Activated T-cell treated with anti-CD3 and anti-CD28 coated beads, Interleukin-2, amount 50 U/mL, for 72 hours (primary cell): Measurements from ENCODE around the gene FBH1. TPM values are rescaled to one million over a fixed set of nuclear protein-coding genes. Genes with fewer than 3 reads are reported as not detected.

Source experiments
- ATAC-seq, 2 donors: fragments of 150-1000 bp; cut with Tn5 transposase; replicated peaks in 1 of 2; 2 replicates each; pipeline ENCODE4 v1.10.0; 2021; ENCODE audit warnings: moderate library complexity in 2 of 2, mild to moderate bottlenecking in 1 of 2
- DNase-seq, 2 donors: peaks; one replicate each; pipeline ENCODE4 v3.0.0; 2021 to 2022; ENCODE audit warnings: mixed read lengths in 1 of 2
- H3K27ac Mint-ChIP-seq: one replicate; pipeline ENCODE4 v1.8.0; 2022; ENCODE audit warnings: mild to moderate bottlenecking, moderate library complexity, mixed read lengths
- H3K27me3 Mint-ChIP-seq: one replicate; pipeline ENCODE4 v1.8.0; 2022; ENCODE audit warnings: low read depth, mixed read lengths
- H3K36me3 Mint-ChIP-seq, 2 donors: one replicate each; pipeline ENCODE4 v1.8.0; 2022; ENCODE audit warnings: mixed read lengths in 2 of 2, mild to moderate bottlenecking in 1 of 2; ENCODE audit not compliant: insufficient read depth in 2 of 2
- H3K4me1 Mint-ChIP-seq: one replicate; pipeline ENCODE4 v1.8.0; 2022; ENCODE audit warnings: low read depth, mixed read lengths
- H3K4me3 Mint-ChIP-seq, 2 donors: one replicate each; pipeline ENCODE4 v1.8.0; 2022; ENCODE audit warnings: mild to moderate bottlenecking in 2 of 2, mixed read lengths in 2 of 2, moderate library complexity in 2 of 2
- H3K9me3 Mint-ChIP-seq, 2 donors: one replicate each; pipeline ENCODE4 v1.8.0; 2022; ENCODE audit warnings: mixed read lengths in 2 of 2
- total RNA-seq, 2 donors: library from RNA; stranded (reverse); gene quantifications; one replicate each; pipeline ENCODE4 v1.2.3, GENCODE V29; 2022

Gene FBH1
- total RNA-seq, 2 donors from 2014 or later = 51.0 to 53.6 TPM

DNA sequence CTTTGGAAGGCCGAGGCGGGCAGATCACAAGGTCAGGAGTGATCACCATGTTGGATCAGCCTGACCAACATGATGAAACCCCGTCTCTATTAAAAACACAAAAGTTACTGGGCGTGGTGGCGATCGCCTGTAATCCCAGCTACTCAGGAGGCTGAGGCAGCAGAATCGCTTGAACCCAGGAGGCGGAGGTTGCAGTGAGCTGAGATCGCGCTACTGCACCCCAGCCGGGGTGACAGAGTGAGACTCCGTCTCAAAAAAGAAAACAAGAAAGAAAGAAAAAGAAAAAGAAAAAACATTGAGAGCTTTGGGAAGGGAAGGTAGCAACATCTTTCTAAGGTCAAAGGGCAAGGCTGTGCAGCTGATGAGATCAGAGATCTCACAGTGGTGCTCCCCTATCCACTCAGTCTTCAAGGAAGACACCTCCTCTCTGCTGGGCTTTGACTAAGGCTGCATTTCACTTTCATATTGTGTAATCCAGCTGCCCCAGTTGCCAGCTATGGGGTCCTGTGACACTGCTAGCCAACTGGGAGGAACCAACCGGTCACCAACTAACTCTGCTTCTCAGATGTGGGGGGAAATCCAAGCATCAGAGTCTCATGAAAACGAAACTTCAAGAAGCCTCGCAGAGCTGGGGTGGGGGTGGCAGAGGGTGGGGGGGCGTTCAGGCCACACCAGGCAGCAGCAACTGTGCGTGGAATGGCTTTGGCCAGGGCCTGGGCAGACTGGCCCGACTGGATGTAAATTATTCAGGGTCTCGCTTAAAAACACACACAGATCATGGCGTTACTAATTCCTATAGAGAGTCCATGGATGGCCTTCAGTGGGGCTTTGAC lies 85.8 kb downstream of the FBH1 start:
- peaks cover 6 to 7% of the 10 kb centered on the region in 2 donors for H3K36me3 Mint-ChIP-seq

DNA sequence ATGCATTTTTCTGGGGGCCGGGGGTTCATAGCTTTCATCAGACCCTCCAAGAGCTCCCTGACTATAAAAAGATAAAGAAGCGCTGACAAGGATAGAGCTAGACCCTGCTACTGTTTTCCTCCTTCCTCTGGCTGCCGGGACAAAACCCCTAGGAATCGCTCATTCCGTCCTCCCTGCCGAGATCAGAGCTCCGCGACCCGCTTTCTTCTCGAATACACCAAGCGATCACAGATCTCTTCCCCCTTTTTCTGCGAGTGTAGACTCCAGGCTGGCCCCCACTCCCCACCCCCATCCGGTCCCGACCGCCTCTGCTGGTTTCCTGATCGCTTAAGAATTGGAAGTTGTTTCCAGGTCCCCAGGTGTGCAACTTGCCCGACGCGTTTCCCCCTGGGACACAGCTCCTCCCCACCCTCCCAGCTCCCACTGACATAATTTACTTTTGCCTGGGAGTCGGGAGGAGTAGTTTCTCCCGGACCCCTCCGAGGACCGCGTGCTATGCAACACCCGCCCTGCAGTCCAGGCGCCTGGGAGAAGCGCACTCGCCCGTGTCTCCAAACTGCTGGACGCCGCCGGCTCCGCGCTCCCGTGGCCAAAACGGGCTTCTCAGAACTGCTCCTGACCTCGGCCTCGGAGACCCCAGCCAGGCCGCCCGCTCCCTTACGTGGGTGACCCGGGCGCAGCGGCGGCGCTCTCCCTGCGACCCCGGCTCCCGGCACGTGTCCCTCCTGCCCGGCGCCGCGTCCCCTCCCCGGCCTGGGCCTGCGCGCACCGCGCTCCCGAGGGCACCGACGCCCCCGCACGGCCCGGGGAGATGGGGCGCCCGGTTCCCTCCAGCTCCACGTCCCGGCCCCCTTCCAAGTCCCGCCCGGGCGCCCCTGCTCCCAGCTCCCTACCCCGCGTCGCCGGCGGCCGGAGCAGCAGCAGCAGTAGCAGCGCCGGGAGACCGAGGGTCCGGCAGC lies 86.7 kb downstream of the FBH1 start:
- Mint-ChIP-seq H3K4me3 (peak overlapping the region; percentile 96 to 97), H3K27me3 (peaks cover 8% of the 10 kb centered on the region), H3K36me3 (peaks cover 6 to 7% of the 10 kb centered on the region in 2 donors), H3K9me3 (no peaks in the 10 kb centered on the region), H3K4me1 (peaks cover 39% of the 10 kb centered on the region), H3K27ac (peak overlapping the region; percentile 95)
- DNase-seq (peak; percentile 44 to 51), ATAC-seq (peak; percentile 10)

More for the DNA sequence above, 85.8 kb downstream of the FBH1 start:
- peaks cover 48% of the 10 kb centered on the region for H3K4me1 Mint-ChIP-seq
- H3K27me3 Mint-ChIP-seq = peaks cover 4% of the 10 kb centered on the region
- no peaks in the 10 kb centered on the region for H3K9me3 Mint-ChIP-seq
- peak overlapping the region; percentile 92 to 97 for H3K4me3 Mint-ChIP-seq
- peak; percentile 82 to 83 for DNase-seq
- H3K27ac Mint-ChIP-seq = peak overlapping the region; percentile 95
- ATAC-seq = peak; percentile 77 to 81

DNA sequence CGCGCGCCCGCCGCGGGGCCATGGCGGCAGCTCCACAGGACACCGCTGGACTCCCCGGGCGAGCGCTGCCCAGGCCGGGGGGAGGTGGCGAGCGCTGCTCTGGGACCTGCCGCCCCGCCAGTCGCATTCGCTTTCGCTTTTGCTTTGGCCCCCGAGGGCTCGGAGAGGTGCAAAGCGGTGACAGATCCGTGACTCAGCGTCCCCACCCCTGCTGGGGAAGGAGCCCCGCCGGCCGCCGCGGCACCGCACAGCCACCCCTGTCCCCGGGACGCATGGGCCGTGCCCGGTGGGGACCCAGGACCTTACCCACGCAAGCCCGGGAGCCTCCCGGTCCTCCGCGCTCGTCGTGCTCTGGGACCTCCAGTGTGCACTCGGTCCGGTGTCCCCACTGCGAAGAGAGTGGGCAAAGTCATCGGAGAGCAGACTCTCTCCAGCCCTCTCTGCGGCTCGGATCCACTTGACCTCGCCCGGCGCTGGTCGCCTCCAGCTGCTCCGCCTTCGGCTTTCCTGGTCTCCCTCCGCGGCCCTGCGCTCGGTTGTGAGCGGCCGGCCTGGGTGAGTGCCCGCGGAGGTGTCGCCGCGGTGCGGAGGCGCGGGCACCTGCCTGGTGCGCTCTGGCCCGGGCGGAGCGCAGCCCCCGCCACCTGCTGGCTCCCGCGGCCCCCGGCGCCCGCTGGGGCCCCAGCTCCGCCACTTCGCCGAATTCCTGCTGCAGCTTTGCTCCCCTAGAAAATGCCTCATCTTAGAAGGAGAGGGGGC lies 87.6 kb downstream of the FBH1 start, which contains the start of gene IL15RA:
TSS of gene IL15RA (minus strand) at position 73 of the 759 bp plus-strand sequence. CDS start at position 22, 51 bp downstream.
- Mint-ChIP-seq H3K36me3 (peaks cover 6 to 7% of the 10 kb centered on the region in 2 donors), H3K9me3 (no peaks in the 10 kb centered on the region), H3K4me3 (peak within 1 kb of the TSS; percentile 96 to 97), H3K4me1 (peaks cover 30% of the 10 kb centered on the region), H3K27me3 (peaks cover 8% of the 10 kb centered on the region), H3K27ac (peak within 1 kb of the TSS; percentile 95)
- ATAC-seq (peak; percentile 80 to 82), DNase-seq (peak; percentile 92 to 96)

DNA sequence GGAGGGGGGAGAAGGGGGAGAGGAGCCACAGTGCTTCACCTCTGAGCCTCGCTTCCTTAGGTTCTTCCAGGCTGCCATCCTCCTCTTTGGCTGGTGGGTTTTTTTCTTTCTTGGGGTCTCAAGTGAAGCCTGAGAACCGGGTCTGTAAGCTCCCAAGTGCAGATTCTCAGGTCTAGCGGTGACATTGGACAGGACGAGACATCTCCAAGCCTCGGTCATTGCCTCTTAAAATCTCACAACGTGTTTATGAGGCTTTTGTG lies 88.1 kb downstream of the FBH1 start:
- Mint-ChIP-seq H3K36me3 (peaks cover 6 to 7% of the 10 kb centered on the region in 2 donors), H3K9me3 (no peaks in the 10 kb centered on the region), H3K27me3 (peaks cover 10% of the 10 kb centered on the region), H3K27ac (peak overlapping the region; percentile 94), H3K4me3 (peak overlapping the region; percentile 96 to 97), H3K4me1 (peaks cover 27% of the 10 kb centered on the region)
- no peak for ATAC-seq
- no peak for DNase-seq

DNA sequence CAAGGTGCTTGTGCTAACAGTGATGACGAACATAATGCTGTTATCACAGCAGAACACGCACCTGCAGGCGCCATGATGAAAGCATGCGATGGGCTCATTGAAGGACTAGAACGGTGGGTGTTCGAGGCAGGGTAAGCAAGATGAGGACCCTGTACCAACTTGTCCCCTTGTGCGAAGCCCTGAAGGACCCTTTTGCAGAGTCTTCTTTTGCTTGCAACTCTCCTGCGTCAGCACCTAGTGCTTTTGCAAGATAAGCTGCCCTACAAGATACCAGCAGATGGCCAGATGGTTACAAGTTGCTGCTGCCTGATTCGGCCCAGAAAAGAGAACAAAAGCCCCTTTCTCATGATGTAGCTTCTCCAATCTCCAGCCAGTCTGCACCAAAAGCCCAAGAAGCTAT lies 91.5 kb downstream of the FBH1 start:
- H3K36me3 Mint-ChIP-seq = peaks cover 0 to under 1% of the 10 kb centered on the region in 2 donors
- peaks cover 19% of the 10 kb centered on the region for H3K27me3 Mint-ChIP-seq
- ATAC-seq = no peak
- H3K27ac Mint-ChIP-seq = no peak overlapping the region
- no peaks in the 10 kb centered on the region for H3K9me3 Mint-ChIP-seq
- no peaks in the 10 kb centered on the region for H3K4me1 Mint-ChIP-seq
- no peak for DNase-seq
- no peak overlapping the region for H3K4me3 Mint-ChIP-seq

DNA sequence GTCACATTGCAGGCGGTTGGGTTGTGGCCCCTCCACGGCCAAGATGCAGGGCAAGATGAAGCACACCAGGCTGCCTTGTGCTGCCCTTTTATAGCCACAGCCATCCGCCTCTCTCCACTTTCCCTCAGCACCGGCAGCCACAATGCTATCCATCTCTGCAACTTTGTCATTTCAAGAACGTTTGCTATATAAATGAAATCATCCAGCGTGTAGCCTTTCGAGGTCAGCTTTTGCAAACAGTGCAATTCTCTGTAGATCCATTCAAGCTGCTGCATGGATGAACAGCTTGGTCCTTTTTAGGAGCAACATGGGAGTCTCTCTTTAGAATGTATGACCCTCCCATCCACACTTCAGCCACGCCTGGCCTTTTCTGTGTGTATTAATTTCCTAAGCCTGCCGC lies 93.7 kb downstream of the FBH1 start:
- H3K9me3 Mint-ChIP-seq = no peaks in the 10 kb centered on the region
- no peak overlapping the region for H3K4me3 Mint-ChIP-seq
- peaks cover 26% of the 10 kb centered on the region for H3K27me3 Mint-ChIP-seq
- no peak overlapping the region for H3K27ac Mint-ChIP-seq
- DNase-seq (no peak), ATAC-seq (no peak)
- H3K4me1 Mint-ChIP-seq = peaks cover 12% of the 10 kb centered on the region
- H3K36me3 Mint-ChIP-seq = no peaks in the 10 kb centered on the region

DNA sequence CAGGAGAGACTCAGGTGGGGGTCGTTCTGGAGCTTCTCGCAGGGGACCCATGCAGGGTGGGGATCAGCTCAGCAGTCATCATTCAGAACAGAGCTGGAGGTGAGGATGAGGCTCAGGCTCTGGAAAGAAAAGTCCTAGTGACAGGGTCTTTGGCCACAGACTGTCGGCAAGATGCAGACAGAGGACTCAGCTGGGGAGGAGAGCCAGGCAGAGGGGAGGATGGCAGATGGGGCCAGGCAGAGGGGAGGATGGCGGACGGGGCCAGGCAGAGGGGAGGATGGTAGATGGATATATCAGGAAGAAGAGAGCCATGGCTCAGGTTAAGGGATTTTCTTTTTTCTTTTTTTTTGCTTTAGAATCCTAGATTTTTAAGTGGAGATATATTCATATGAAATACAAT lies 95.0 kb downstream of the FBH1 start:
- Mint-ChIP-seq H3K27ac (no peak overlapping the region), H3K9me3 (no peaks in the 10 kb centered on the region), H3K36me3 (no peaks in the 10 kb centered on the region), H3K4me1 (peaks cover 12% of the 10 kb centered on the region), H3K27me3 (peaks cover 26% of the 10 kb centered on the region), H3K4me3 (no peak overlapping the region)
- DNase-seq (no peak), ATAC-seq (no peak)

Other genes starting within 250 kb of the FBH1 start
- 1 to 10 TPM; 7.0 to 7.8 TPM for gene ASB13, start 223.6 kb upstream of the FBH1 start, total RNA-seq
- 10 to 100 TPM; 40.5 to 47.7 TPM for gene TASOR2, start 205.4 kb upstream of the FBH1 start, total RNA-seq
- 100 to 1,000 TPM; 275 to 309 TPM for gene GDI2, start 76.8 kb upstream of the FBH1 start, total RNA-seq
- 1 to 10 TPM; 3.9 to 5.8 TPM for gene ANKRD16, start 350 bp upstream of the FBH1 start, total RNA-seq
- gene IL15RA, start 87.3 kb downstream of the FBH1 start, total RNA-seq = 10 to 100 TPM; 23.7 to 30.0 TPM
- 1,000 to 10,000 TPM in 1 of 2 donors, 100 to 1,000 TPM in 1; 848 to 1,110 TPM for gene IL2RA, start 172.1 kb downstream of the FBH1 start, total RNA-seq
- 100 to 1,000 TPM; 156 to 200 TPM for gene RBM17, start 198.8 kb downstream of the FBH1 start, total RNA-seq